GM19468 (cell line): Measurements from ENCODE around the gene ORMDL3.
"Not testable (repeated sequence)": the region's sequence is repeated elsewhere in the genome, so short reads cannot be mapped to it uniquely, and the experiment has no call there.

ENCODE experiments used
- ATAC-seq: cut with Tn5 transposase; IDR thresholded peaks from one replicate; pipeline ENCODE4 v1.9.1; 2021; ENCODE audit warnings: mild to moderate bottlenecking, moderate library complexity, moderate number of reproducible peaks; ENCODE audit not compliant: unreplicated experiment; ENCODE audit errors: extremely low read depth

ORMDL3 gene

GRCh38 chr17:39894681-39895376 is 32.6 kb downstream of the ORMDL3 start:
- no peak for ATAC-seq

- ATAC-seq: no peak
Measured at GRCh38 chr17:39889200-39889599, 38.2 kb downstream of the ORMDL3 start.

GRCh38 chr17:39887078-39887477 is 40.3 kb downstream of the ORMDL3 start:
- no peak for ATAC-seq

GRCh38 chr17:39886102-39886501 is 41.3 kb downstream of the ORMDL3 start:
- ATAC-seq: not testable (repeated sequence)

- ATAC-seq: no peak
Measured at GRCh38 chr17:39872751-39873150, 54.6 kb downstream of the ORMDL3 start.

- ATAC-seq: no peak
Measured at GRCh38 chr17:39871801-39872200, 55.6 kb downstream of the ORMDL3 start.
